GM12873 (cell line): ENCODE measurements around the gene SCYL2.

Experiments used
- CTCF ChIP-seq: IDR thresholded peaks from 2 replicates; pipeline ENCODE4 v1.5.1; 2012; ENCODE audit warnings: low read depth, mild to moderate bottlenecking, moderate library complexity, low read length, control low read depth; ENCODE audit not compliant: insufficient read depth; ENCODE audit errors: missing control alignments

The SCYL2 gene

GRCh38 chr12:100266585-100266834, 467 bp upstream of the SCYL2 start:
- TF ChIP-seq CTCF = no peak

DNA sequence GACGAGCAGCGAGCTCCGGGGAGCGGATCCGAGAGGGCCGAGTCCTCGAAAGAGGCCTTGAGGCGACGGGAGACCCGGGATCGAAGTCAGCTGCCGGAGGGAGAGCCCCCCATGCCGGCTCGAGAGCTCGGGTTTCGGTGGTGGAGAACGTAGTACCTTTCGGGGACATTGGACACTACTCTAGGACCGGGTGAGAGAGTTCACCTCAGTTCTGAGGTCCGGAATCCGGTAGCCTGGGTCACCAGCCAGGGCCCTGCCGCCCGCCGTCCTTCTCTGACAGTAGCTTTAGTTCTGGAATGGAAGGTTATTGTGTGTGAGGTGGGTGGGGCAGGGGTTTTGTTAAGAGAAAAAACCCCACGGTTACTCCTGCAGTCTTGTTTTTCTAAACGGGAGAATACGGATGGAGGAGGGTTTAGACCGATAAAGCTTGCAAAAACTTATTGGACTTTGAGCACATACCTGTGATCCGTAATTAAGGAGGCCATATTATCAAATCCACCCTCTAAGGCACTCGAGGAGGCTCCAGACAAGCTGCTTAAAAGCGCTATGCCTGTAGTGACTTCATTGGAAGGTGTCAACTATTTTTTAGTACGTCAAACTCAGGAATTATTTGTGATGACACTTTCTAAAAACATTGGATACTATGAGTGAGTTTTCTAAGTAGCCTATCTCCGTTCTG, 765 bp downstream of the SCYL2 start:
- no peak for TF ChIP-seq CTCF

GRCh38 chr12:100268835-100269564, 2.0 kb downstream of the SCYL2 start:
- no peak for TF ChIP-seq CTCF

DNA sequence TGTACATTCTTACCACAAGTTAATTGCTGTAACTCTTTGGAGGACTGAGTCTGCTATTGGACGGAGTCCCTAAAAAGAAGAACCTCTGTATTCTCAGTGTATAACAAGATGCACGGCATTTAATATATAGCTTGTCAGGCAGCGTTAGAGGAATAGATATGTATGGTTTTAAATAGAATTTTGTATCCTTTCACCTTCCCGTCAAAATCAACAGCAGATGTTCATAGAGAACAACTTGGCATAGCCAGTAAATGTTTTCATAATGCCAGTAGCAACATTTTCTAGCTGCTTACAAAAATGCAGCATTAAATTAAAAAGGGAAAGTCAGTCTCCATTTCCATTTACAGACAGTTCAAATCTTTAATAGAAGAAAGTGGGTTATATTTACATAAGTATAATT, 6.8 kb downstream of the SCYL2 start:
- TF ChIP-seq CTCF = no peak

DNA sequence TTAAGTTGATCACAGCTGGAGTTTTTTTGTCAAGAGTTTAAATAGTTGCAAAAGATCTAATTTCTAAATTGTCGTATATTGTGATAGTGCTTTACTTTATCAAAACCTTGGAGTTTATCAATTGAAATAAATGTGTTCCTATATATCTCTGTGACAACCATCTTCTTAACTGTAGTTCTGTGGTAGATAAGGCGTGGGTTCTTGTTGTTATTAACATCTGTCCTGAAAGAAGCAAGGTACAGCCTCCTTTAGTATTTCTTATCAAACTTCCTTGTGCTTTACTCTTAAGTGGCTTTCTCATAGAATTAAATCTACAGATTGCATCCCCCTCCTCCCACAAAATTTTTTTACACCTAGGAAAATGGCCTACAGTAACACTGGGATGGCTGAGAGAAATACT, 7.3 kb downstream of the SCYL2 start:
- TF ChIP-seq CTCF = no peak

GRCh38 chr12:100279159-100279558, 12.2 kb downstream of the SCYL2 start:
- no peak for TF ChIP-seq CTCF

GRCh38 chr12:100279607-100280244, 12.7 kb downstream of the SCYL2 start:
- no peak for TF ChIP-seq CTCF
